ENCODE results near the gene ZDHHC9.

The ZDHHC9 gene

GRCh38 chrX:129777218-129778030 is 66.3 kb downstream of the ZDHHC9 start:
- no peak for DNase-seq (ENCODE audit: low read depth)
- no peak for TF ChIP-seq CTCF (conservative IDR thresholded peaks at IDR 0.05; ENCODE audit: control insufficient read depth, insufficient read depth, low read depth, low read length)
- H3K4me3 ChIP-seq (ENCODE audit: control insufficient read depth, low read depth, low read length): no peak overlapping the region

GRCh38 chrX:129773649-129774458 is 69.8 kb downstream of the ZDHHC9 start:
- DNase-seq (ENCODE audit: low read depth): no peak
- H3K4me3 ChIP-seq (ENCODE audit: control insufficient read depth, low read depth, low read length): no peak overlapping the region
- TF ChIP-seq CTCF (conservative IDR thresholded peaks at IDR 0.05; ENCODE audit: control insufficient read depth, insufficient read depth, low read depth, low read length): no peak

GRCh38 chrX:129772796-129773431 is 70.8 kb downstream of the ZDHHC9 start:
- TF ChIP-seq CTCF (conservative IDR thresholded peaks at IDR 0.05; ENCODE audit: control insufficient read depth, insufficient read depth, low read depth, low read length): no peak
- no peak overlapping the region for H3K4me3 ChIP-seq (ENCODE audit: control insufficient read depth, low read depth, low read length)
- no peak for DNase-seq (ENCODE audit: low read depth)

GRCh38 chrX:129771266-129771995 is 72.3 kb downstream of the ZDHHC9 start:
- TF ChIP-seq CTCF (conservative IDR thresholded peaks at IDR 0.05; ENCODE audit: control insufficient read depth, insufficient read depth, low read depth, low read length): no peak
- H3K4me3 ChIP-seq (ENCODE audit: control insufficient read depth, low read depth, low read length): no peak overlapping the region
- no peak for DNase-seq (ENCODE audit: low read depth)

GRCh38 chrX:129769467-129770154 is 74.1 kb downstream of the ZDHHC9 start:
- DNase-seq (ENCODE audit: low read depth): no peak
- TF ChIP-seq CTCF (conservative IDR thresholded peaks at IDR 0.05; ENCODE audit: control insufficient read depth, insufficient read depth, low read depth, low read length): no peak
- no peak overlapping the region for H3K4me3 ChIP-seq (ENCODE audit: control insufficient read depth, low read depth, low read length)

Data from fibroblast of mammary gland (primary cell).